Loucy (cell line): ENCODE results near the gene FANCL.

Source experiments
- EZH2phosphoT487 ChIP-seq: fragments of 200-600 bp; IDR thresholded peaks from 2 replicates; pipeline ENCODE4 v1.6.1; 2018; ENCODE audit warnings: antibody characterized with exemption, mild to moderate bottlenecking, moderate library complexity, borderline replicate concordance
- TF ChIP-seq, protein P1 (sequence below): fragments of 200-600 bp; sonication (generic); conservative IDR thresholded peaks from 2 replicates; pipeline ENCODE4 v1.5.1; 2014; ENCODE audit warnings: mild to moderate bottlenecking, antibody characterized with exemption, low read length

DNA sequence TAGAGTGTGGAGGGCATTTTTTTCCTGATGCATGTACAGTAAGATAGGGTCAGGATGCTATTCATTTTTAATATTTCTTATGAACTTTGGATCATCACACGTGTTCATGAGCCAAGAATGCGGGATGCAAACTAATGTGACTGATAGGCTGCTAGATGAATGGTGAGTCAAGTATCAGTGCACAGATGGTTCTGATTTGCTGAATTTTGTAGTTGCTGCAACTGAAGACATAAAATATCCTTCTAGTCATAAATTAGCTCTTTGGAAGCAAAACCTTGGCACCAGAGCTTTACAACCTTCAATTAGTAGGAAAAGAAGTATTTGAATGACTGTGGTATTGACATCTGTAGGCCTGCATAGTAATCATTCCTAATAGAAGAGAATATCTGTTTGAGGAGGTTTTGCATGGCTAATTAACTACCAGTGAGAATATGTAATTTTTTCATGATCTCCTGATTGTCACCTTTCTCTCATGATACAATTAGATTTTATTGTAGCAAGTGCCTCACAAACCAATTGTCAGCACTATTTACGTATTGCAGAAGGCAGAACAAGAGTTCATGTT is 100.5 kb downstream of the FANCL start:
- TF ChIP-seq, protein P1, sequence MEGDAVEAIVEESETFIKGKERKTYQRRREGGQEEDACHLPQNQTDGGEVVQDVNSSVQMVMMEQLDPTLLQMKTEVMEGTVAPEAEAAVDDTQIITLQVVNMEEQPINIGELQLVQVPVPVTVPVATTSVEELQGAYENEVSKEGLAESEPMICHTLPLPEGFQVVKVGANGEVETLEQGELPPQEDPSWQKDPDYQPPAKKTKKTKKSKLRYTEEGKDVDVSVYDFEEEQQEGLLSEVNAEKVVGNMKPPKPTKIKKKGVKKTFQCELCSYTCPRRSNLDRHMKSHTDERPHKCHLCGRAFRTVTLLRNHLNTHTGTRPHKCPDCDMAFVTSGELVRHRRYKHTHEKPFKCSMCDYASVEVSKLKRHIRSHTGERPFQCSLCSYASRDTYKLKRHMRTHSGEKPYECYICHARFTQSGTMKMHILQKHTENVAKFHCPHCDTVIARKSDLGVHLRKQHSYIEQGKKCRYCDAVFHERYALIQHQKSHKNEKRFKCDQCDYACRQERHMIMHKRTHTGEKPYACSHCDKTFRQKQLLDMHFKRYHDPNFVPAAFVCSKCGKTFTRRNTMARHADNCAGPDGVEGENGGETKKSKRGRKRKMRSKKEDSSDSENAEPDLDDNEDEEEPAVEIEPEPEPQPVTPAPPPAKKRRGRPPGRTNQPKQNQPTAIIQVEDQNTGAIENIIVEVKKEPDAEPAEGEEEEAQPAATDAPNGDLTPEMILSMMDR: no peak
- TF ChIP-seq EZH2phosphoT487: no peak
